Trophoblast cell (in vitro differentiated cells and primary cell): ENCODE data around the gene VHLL.

Experiments
- DNase-seq, 2 donors: peaks; one replicate each; pipeline ENCODE4 v3.0.0-alpha.2; 2016
- H2AFZ ChIP-seq: 2 replicates; pipeline ENCODE4 v1.6.1; 2013; ENCODE audit warnings: low read length, moderate library complexity, mild to moderate bottlenecking; ENCODE audit not compliant: insufficient read depth, poor library complexity
- H2AK5ac ChIP-seq: 2 replicates; pipeline ENCODE4 v1.6.1; 2013; ENCODE audit warnings: mild to moderate bottlenecking, low read length
- H2BK120ac ChIP-seq: 2 replicates; pipeline ENCODE4 v1.6.1; 2013; ENCODE audit warnings: low read length, mild to moderate bottlenecking, moderate library complexity; ENCODE audit not compliant: insufficient read depth, poor library complexity
- H2BK12ac ChIP-seq: 2 replicates; pipeline ENCODE4 v1.6.1; 2013; ENCODE audit warnings: mild to moderate bottlenecking, low read length, moderate library complexity
- H2BK5ac ChIP-seq: 2 replicates; pipeline ENCODE4 v1.6.1; 2013; ENCODE audit warnings: low read length, low read depth, moderate library complexity, mild to moderate bottlenecking; ENCODE audit not compliant: poor library complexity
- H3K14ac ChIP-seq: 2 replicates; pipeline ENCODE4 v1.6.1; 2013; ENCODE audit warnings: mild to moderate bottlenecking, low read length
- H3K18ac ChIP-seq: 2 replicates; pipeline ENCODE4 v1.6.1; 2013; ENCODE audit warnings: mild to moderate bottlenecking, low read length
- H3K23ac ChIP-seq: 2 replicates; pipeline ENCODE4 v1.6.1; 2013; ENCODE audit warnings: low read length
- H3K27ac ChIP-seq: 2 replicates; pipeline ENCODE4 v1.5.1; 2013; ENCODE audit warnings: low read depth, mild to moderate bottlenecking, inconsistent platforms, low read length, moderate library complexity
- H3K27me3 ChIP-seq: 2 replicates; pipeline ENCODE4 v1.6.1; 2013; ENCODE audit warnings: inconsistent platforms, mild to moderate bottlenecking, low read length, moderate library complexity; ENCODE audit not compliant: insufficient read depth
- H3K36me3 ChIP-seq, 2 experiments: 1 replicate in 1 of 2; 2 replicates in 1 of 2; pipeline ENCODE4 v1.6.1; 2013; ENCODE audit warnings: low read length in 2 of 2, mild to moderate bottlenecking in 2 of 2, moderate library complexity in 1 of 2; ENCODE audit not compliant: insufficient read depth in 2 of 2, control insufficient read depth in 1 of 2
- H3K4ac ChIP-seq: 2 replicates; pipeline ENCODE4 v1.6.1; 2013; ENCODE audit warnings: low read depth, mild to moderate bottlenecking, low read length, moderate library complexity
- H3K4me1 ChIP-seq, 2 experiments: 1 replicate in 1 of 2; 2 replicates in 1 of 2; pipeline ENCODE4 v1.6.1; 2013; ENCODE audit warnings: low read length in 2 of 2, mild to moderate bottlenecking in 2 of 2, moderate library complexity in 1 of 2; ENCODE audit not compliant: insufficient read depth in 2 of 2, control insufficient read depth in 1 of 2
- H3K4me2 ChIP-seq: 2 replicates; pipeline ENCODE4 v1.6.1; 2013; ENCODE audit warnings: inconsistent platforms, mild to moderate bottlenecking, low read length, moderate library complexity
- H3K4me3 ChIP-seq: 2 replicates; pipeline ENCODE4 v1.5.1; 2013; ENCODE audit warnings: mild to moderate bottlenecking, low read depth, low read length, inconsistent platforms
- H3K79me1 ChIP-seq: one replicate; pipeline ENCODE4 v1.6.1; 2013; ENCODE audit warnings: low read length
- H3K79me2 ChIP-seq: 2 replicates; pipeline ENCODE4 v1.6.1; 2013; ENCODE audit warnings: low read length, mild to moderate bottlenecking; ENCODE audit not compliant: control insufficient read depth, insufficient read depth, poor library complexity
- H3K9ac ChIP-seq: 2 replicates; pipeline ENCODE4 v1.6.1; 2013; ENCODE audit warnings: mild to moderate bottlenecking, low read length
- H3K9me3 ChIP-seq: 2 replicates; pipeline ENCODE4 v1.6.1; 2013; ENCODE audit warnings: low read depth, mild to moderate bottlenecking, control low read depth, inconsistent platforms, low read length; ENCODE audit not compliant: insufficient read depth
- H4K12ac ChIP-seq: 2 replicates; pipeline ENCODE4 v1.6.1; 2013; ENCODE audit warnings: low read depth, mild to moderate bottlenecking, low read length, moderate library complexity
- H4K8ac ChIP-seq: 2 replicates; pipeline ENCODE4 v1.6.1; 2013; ENCODE audit warnings: low read depth, mild to moderate bottlenecking, low read length, moderate library complexity
- H4K91ac ChIP-seq: one replicate; pipeline ENCODE4 v1.6.1; 2013; ENCODE audit warnings: low read depth, mild to moderate bottlenecking, low read length, moderate library complexity
- WGBS: extraction: QIAGEN DNeasy Blood & Tissue Kit; methylation state at CpG from one replicate; pipeline ENCODE4 v1.1.7; 2013; ENCODE audit warnings: missing lambda C conversion rate; ENCODE audit not compliant: insufficient read length, insufficient coverage; ENCODE audit errors: extremely low coverage; 5-methylcytosine and 5-hydroxymethylcytosine counted together

Gene VHLL

DNA sequence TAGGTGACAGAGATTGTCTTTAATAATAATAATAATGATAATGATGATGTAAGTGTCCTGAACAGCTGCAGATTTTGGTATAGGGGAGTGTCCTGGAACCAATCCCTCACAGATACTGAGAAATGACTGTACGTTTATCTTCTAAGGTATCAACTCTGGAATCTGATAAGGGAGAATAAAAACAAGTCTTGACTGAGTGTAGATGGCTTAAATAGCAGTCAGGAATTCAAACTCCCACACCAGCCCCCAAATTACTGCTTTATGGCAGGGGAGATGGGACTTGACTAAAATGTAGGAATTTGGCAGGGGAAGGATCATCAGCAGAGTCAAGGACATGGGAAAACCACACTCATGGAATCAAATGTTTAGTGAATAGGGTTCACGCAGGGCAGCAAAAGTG lies 6.1 kb upstream of the VHLL start:
- H3K4ac ChIP-seq: no peak overlapping the region
- H4K8ac ChIP-seq: no peak overlapping the region
- H2AFZ ChIP-seq: no peak overlapping the region
- H3K4me2 ChIP-seq: no peak overlapping the region
- H3K14ac ChIP-seq: no peak overlapping the region
- no peaks in the 10 kb centered on the region for H3K9me3 ChIP-seq
- H3K36me3 ChIP-seq: peaks cover 27% of the 10 kb centered on the region in 2 experiments
- H3K79me1 ChIP-seq: no peaks in the 10 kb centered on the region
- H3K4me1 ChIP-seq: no peaks in the 10 kb centered on the region
- DNase-seq: no peak
- H4K91ac ChIP-seq: no peak overlapping the region
- H2AK5ac ChIP-seq: no peak overlapping the region
- H2BK120ac ChIP-seq: no peak overlapping the region
- no peak overlapping the region for H2BK5ac ChIP-seq
- no peak overlapping the region for H3K23ac ChIP-seq
- no peak overlapping the region for H4K12ac ChIP-seq
- no peak overlapping the region for H3K18ac ChIP-seq
- H2BK12ac ChIP-seq: no peak overlapping the region
- no peak overlapping the region for H3K4me3 ChIP-seq
- H3K9ac ChIP-seq: no peak overlapping the region
- WGBS: no CpG with 5 or more reads among the region's 2 CpGs
- H3K27ac ChIP-seq: no peak overlapping the region
- H3K79me2 ChIP-seq: no peaks in the 10 kb centered on the region
- H3K27me3 ChIP-seq: no peaks in the 10 kb centered on the region

DNA sequence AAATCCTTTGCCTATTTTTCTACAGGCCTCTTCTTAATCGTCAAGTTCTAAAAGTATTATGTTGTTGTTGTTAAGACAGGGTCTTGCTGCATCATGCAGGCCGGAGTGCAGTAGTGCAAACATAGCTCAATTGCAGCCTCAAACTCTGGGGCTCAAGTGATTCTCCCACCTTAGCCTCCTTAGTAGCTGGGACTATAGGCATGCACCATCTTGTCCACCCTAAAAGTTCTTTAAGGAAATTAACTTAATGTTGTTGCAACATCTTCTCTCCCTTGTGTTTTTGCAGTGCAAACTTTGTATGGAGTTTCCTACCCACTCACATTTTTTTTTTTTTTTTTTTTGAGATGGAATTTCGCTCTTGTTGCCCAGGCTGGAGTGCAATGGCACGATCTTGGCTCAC lies 4.1 kb upstream of the VHLL start:
- no peak overlapping the region for H2AFZ ChIP-seq
- H3K4me3 ChIP-seq: no peak overlapping the region
- no peak overlapping the region for H3K4me2 ChIP-seq
- H4K8ac ChIP-seq: no peak overlapping the region
- H3K4ac ChIP-seq: no peak overlapping the region
- no peak overlapping the region for H3K9ac ChIP-seq
- no peaks in the 10 kb centered on the region for H3K27me3 ChIP-seq
- no peak for DNase-seq
- no peak overlapping the region for H3K23ac ChIP-seq
- no peak overlapping the region for H4K12ac ChIP-seq
- no peaks in the 10 kb centered on the region for H3K4me1 ChIP-seq
- no peak overlapping the region for H2BK5ac ChIP-seq
- H2BK12ac ChIP-seq: no peak overlapping the region
- no peak overlapping the region for H2BK120ac ChIP-seq
- peaks cover 10 to 13% of the 10 kb centered on the region in 2 experiments for H3K36me3 ChIP-seq
- no peak overlapping the region for H3K18ac ChIP-seq
- H3K79me1 ChIP-seq: no peaks in the 10 kb centered on the region
- H3K14ac ChIP-seq: no peak overlapping the region
- WGBS: no CpG with 5 or more reads among the region's 4 CpGs
- H2AK5ac ChIP-seq: no peak overlapping the region
- no peak overlapping the region for H4K91ac ChIP-seq
- no peak overlapping the region for H3K27ac ChIP-seq
- no peaks in the 10 kb centered on the region for H3K9me3 ChIP-seq
- no peaks in the 10 kb centered on the region for H3K79me2 ChIP-seq

DNA sequence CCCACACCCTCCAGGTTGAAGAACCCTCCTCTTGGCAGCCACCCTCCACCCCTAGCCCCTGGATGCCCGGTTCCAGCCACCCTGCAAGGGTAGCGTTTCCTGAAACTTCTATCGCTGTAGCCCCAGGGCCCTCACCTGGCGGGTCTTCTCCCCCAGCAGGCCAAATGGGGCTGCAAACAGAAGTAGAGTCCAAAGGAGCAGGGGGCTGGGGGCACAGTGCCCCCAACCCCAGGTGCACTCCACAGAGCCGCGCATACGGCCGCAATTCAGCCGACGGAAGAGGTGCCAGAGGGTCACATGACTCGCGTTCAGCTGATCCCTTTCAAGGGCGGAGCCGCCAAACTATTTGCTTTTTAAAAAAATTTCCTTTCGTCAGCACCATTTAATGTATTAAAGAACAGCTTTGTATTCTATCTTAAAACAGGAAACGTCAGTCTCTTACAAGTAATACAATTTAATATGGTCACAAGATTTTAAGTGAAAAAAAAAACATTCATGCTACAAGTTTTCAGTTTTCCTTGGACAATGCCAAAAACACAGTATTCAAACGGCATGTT lies 3.6 kb downstream of the VHLL start, which contains the start of gene GLMP:
Gene GLMP (minus strand): TSS at position 289 of the 557 bp plus-strand sequence. CDS start 34 bp downstream, at position 255.
- Histone ChIP-seq H3K4me2 (peak within 1 kb of the TSS; percentile 91), H3K23ac (no peak within 1 kb of the TSS), H3K79me1 (peaks cover 7% of the 10 kb centered on the region), H3K36me3 (peaks cover 11 to 12% of the 10 kb centered on the region in 2 experiments), H2BK120ac (no peak within 1 kb of the TSS), H2AFZ (peak within 1 kb of the TSS; percentile 93), H3K9me3 (no peaks in the 10 kb centered on the region), H4K12ac (peak within 1 kb of the TSS; percentile 78), H2BK5ac (peak within 1 kb of the TSS; percentile 16), H4K8ac (peak within 1 kb of the TSS; percentile 93), H2AK5ac (peak within 1 kb of the TSS; percentile 13), H3K18ac (peak within 1 kb of the TSS; percentile 75), H3K9ac (peak within 1 kb of the TSS; percentile 75), H4K91ac (peak within 1 kb of the TSS; percentile 74), H2BK12ac (no peak within 1 kb of the TSS), H3K27me3 (no peaks in the 10 kb centered on the region), H3K4ac (peak within 1 kb of the TSS; percentile 75), H3K27ac (no peak within 1 kb of the TSS), H3K79me2 (peaks cover 7% of the 10 kb centered on the region), H3K4me1 (peaks cover 7 to 9% of the 10 kb centered on the region in 2 experiments), H3K14ac (peak within 1 kb of the TSS; percentile 67), H3K4me3 (peak within 1 kb of the TSS; percentile 81)
- peak; percentile 33 to 65 for DNase-seq
- WGBS: no CpG with 5 or more reads among the region's 17 CpGs

DNA sequence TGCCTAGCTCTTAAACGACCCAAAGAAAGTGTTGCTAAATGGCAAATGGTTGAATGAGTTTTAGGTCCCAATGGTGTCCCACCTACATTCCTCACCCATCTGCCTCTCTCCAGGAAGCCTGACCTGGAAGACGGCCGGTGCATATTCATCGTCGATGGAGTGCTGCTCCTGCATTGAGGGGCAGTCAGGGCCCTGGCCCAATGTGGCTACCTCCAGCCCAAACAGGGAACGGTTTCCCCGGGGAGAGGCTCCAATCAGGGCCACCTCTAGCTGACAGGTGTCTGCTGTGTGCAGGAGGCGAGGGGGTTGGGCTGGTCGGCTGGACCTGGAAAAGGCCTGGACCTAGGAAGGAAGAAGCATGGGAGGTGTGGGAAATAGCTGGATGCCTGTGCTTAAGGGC lies 5.2 kb downstream of the VHLL start:
- Histone ChIP-seq H2AK5ac (no peak overlapping the region), H3K4me2 (no peak overlapping the region), H3K79me2 (peaks cover 7% of the 10 kb centered on the region), H4K8ac (no peak overlapping the region), H3K36me3 (peaks cover 12 to 13% of the 10 kb centered on the region in 2 experiments), H3K18ac (no peak overlapping the region), H2BK5ac (no peak overlapping the region), H2BK120ac (no peak overlapping the region), H3K4me3 (no peak overlapping the region), H2BK12ac (no peak overlapping the region), H2AFZ (no peak overlapping the region), H3K9ac (no peak overlapping the region), H3K27me3 (no peaks in the 10 kb centered on the region), H3K27ac (no peak overlapping the region), H3K4ac (no peak overlapping the region), H3K79me1 (peaks cover 7% of the 10 kb centered on the region), H4K91ac (no peak overlapping the region), H4K12ac (no peak overlapping the region), H3K9me3 (no peaks in the 10 kb centered on the region), H3K23ac (no peak overlapping the region), H3K4me1 (peaks cover 7 to 9% of the 10 kb centered on the region in 2 experiments), H3K14ac (no peak overlapping the region)
- DNase-seq: no peak
- no CpG with 5 or more reads among the region's 9 CpGs for WGBS
